DMS79 (cell line): Measurements from ENCODE around the gene MAML3.

ENCODE experiments used
- DNase-seq: peaks from one replicate; lab custom pipeline; 2025; lab: John Stamatoyannopoulos, UW

Gene MAML3

GRCh38 chr4:140153718-140154571 lies at the start of gene MAML3:
Gene MAML3, minus strand, starts transcription at chr4:140154184. Its CDS starts 857 bp downstream, at chr4:140153327.
- peak; percentile 80 for DNase-seq

GRCh38 chr4:140198942-140199341 lies 45.0 kb upstream of the MAML3 start:
- no peak for DNase-seq

GRCh38 chr4:140195806-140196205 lies 41.8 kb upstream of the MAML3 start:
- no peak for DNase-seq

- DNase-seq = no peak
Observed at GRCh38 chr4:140189805-140190204, 35.8 kb upstream of the MAML3 start.

GRCh38 chr4:140188975-140189374 lies 35.0 kb upstream of the MAML3 start:
- no peak for DNase-seq

- DNase-seq = no peak
Observed at GRCh38 chr4:140187316-140187695, 33.3 kb upstream of the MAML3 start.

- DNase-seq = no peak
Observed at GRCh38 chr4:140186651-140187315, 32.8 kb upstream of the MAML3 start.

GRCh38 chr4:140186082-140186438 lies 32.1 kb upstream of the MAML3 start:
- DNase-seq = no peak

- no peak for DNase-seq
Observed at GRCh38 chr4:140185412-140186081, 31.6 kb upstream of the MAML3 start.

GRCh38 chr4:140183270-140183669 lies 29.3 kb upstream of the MAML3 start:
- no peak for DNase-seq

GRCh38 chr4:140180577-140180976 lies 26.6 kb upstream of the MAML3 start:
- no peak for DNase-seq

GRCh38 chr4:140176735-140177134 lies 22.8 kb upstream of the MAML3 start:
- no peak for DNase-seq

GRCh38 chr4:140174543-140174942 lies 20.6 kb upstream of the MAML3 start:
- no peak for DNase-seq

GRCh38 chr4:140172960-140173359 lies 19.0 kb upstream of the MAML3 start:
- DNase-seq = no peak

GRCh38 chr4:140170299-140170698 lies 16.3 kb upstream of the MAML3 start:
- no peak for DNase-seq

- DNase-seq = no peak
Observed at GRCh38 chr4:140168936-140169335, 15.0 kb upstream of the MAML3 start.

- DNase-seq = no peak
Observed at GRCh38 chr4:140168474-140168873, 14.5 kb upstream of the MAML3 start.

GRCh38 chr4:140163029-140163810 lies 9.2 kb upstream of the MAML3 start:
- DNase-seq = no peak

GRCh38 chr4:140162596-140162995 lies 8.6 kb upstream of the MAML3 start:
- no peak for DNase-seq

GRCh38 chr4:140158365-140159030 lies 4.5 kb upstream of the MAML3 start:
- DNase-seq = peak; percentile 41

GRCh38 chr4:140157341-140157740 lies 3.4 kb upstream of the MAML3 start:
- no peak for DNase-seq
